A549 (cell line): ENCODE results near the gene ADCY1. TPM values are rescaled to one million over a fixed set of nuclear protein-coding genes. Genes with fewer than 3 reads are reported as not detected.

ENCODE experiments used
- ATAC-seq, 2 experiments: fragments of 200-7000 bp in 1 of 2; fragments of >200 bp in 1 of 2; cut with Nextera tagmentation in 1 of 2; cut with Tn5 transposase in 1 of 2; 3 replicates each; pipeline versions ENCODE4 v1.8.0 to v1.9.1; 2018 to 2020; ENCODE audit warnings: mild to moderate bottlenecking in 1 of 2, moderate library complexity in 1 of 2
- CTCF ChIA-PET: fragments of 300-600 bp; sonication (Branson Sonifier 250); formaldehyde crosslinking; extraction: SDS; loops from one replicate; lab custom pipeline; 2021; ENCODE audit warnings: antibody characterized with exemption, inconsistent platforms; lab: Yijun Ruan, JAX
- POLR2A ChIA-PET: fragments of 350-600 bp; formaldehyde crosslinking; extraction: SDS; loops from one replicate; lab custom pipeline; 2021; ENCODE audit warnings: antibody characterized with exemption, inconsistent platforms; lab: Yijun Ruan, JAX
- DNase-seq, 2 experiments: peaks; one replicate each; pipeline versions ENCODE4 v3.0.0 to v3.0.0-alpha.2; 2011 to 2016; ENCODE audit warnings: low read depth in 1 of 2, low spot score in 1 of 2
- FAIRE-seq: peaks from 2 replicates; lab custom pipeline; 2011; peaks lifted over from hg19 to GRCh38; lab: Jason Lieb, UNC
- H3K27ac ChIP-seq, 2 experiments: fragments of >200 bp; sonication (Bioruptor Twin); formaldehyde crosslinking; 3 replicates each; pipeline ENCODE4 v1.5.1; 2016 to 2017
- H3K4me1 ChIP-seq: fragments of >200 bp; sonication (Bioruptor Twin); formaldehyde crosslinking; 3 replicates; pipeline ENCODE4 v1.6.1; 2016
- H3K4me2 ChIP-seq: fragments of >200 bp; sonication (Bioruptor Twin); formaldehyde crosslinking; 3 replicates; pipeline ENCODE4 v1.6.1; 2016
- H3K4me3 ChIP-seq: fragments of >200 bp; sonication (Bioruptor Twin); formaldehyde crosslinking; 3 replicates; pipeline ENCODE4 v1.5.1; 2016
- H3K9me3 ChIP-seq: fragments of >200 bp; sonication (Bioruptor Twin); formaldehyde crosslinking; 3 replicates; pipeline ENCODE4 v1.6.1; 2016
- BHLHE40 ChIP-seq: IDR thresholded peaks from 2 replicates; pipeline ENCODE4 v1.6.1; 2012; ENCODE audit warnings: low read depth, low read length, inconsistent platforms
- CHD2 ChIP-seq: fragments of 150-350 bp; IDR thresholded peaks from 2 replicates; pipeline ENCODE4 v1.6.1; 2014; ENCODE audit warnings: low read length; ENCODE audit not compliant: partially characterized antibody
- CHD4 ChIP-seq: fragments of 200-600 bp; sonication (generic); IDR thresholded peaks from 2 replicates; pipeline ENCODE4 v1.6.1; 2016; ENCODE audit warnings: antibody characterized with exemption, mild to moderate bottlenecking, borderline replicate concordance
- EHF ChIP-seq: fragments of 250-450 bp; sonication (Bioruptor Pico); IDR thresholded peaks from 2 replicates; pipeline ENCODE4 v1.5.0; 2020; ENCODE audit warnings: mild to moderate bottlenecking
- EHMT2 ChIP-seq: fragments of 200-600 bp; sonication (generic); IDR thresholded peaks from 2 replicates; pipeline ENCODE4 v1.6.1; 2016; ENCODE audit warnings: antibody characterized with exemption, low read depth, mild to moderate bottlenecking, moderate library complexity
- FOSL2 ChIP-seq, 2 experiments: fragments of 450-650 bp in 1 of 2; fragments of >200 bp in 1 of 2; sonication (Bioruptor Twin) in 1 of 2; formaldehyde crosslinking; IDR thresholded peaks; 2 replicates each; pipeline versions ENCODE4 v1.5.0 to v1.6.1; 2016 to 2020; ENCODE audit warnings: mild to moderate bottlenecking in 1 of 2, moderate library complexity in 1 of 2
- HOXA7 ChIP-seq: fragments of 250-450 bp; sonication (Bioruptor Pico); IDR thresholded peaks from 2 replicates; pipeline ENCODE4 v1.5.0; 2020; ENCODE audit warnings: mild to moderate bottlenecking, moderate library complexity
- HOXB13 ChIP-seq: fragments of 250-450 bp; sonication (Bioruptor Pico); IDR thresholded peaks from 2 replicates; pipeline ENCODE4 v1.5.0; 2020; ENCODE audit warnings: low read depth, mild to moderate bottlenecking, moderate library complexity
- HOXB5 ChIP-seq: fragments of 250-450 bp; sonication (Bioruptor Pico); IDR thresholded peaks from 2 replicates; pipeline ENCODE4 v1.5.0; 2020; ENCODE audit warnings: mild to moderate bottlenecking, moderate library complexity
- JUN ChIP-seq, 2 experiments: fragments of >200 bp; sonication (Bioruptor Twin); formaldehyde crosslinking; IDR thresholded peaks; 2 replicates in 1 of 2; 3 replicates in 1 of 2; pipeline ENCODE4 v1.6.1; 2016 to 2017
- KDM1A ChIP-seq: fragments of 200-600 bp; sonication (generic); IDR thresholded peaks from 2 replicates; pipeline ENCODE4 v1.6.1; 2016; ENCODE audit warnings: low read depth, mild to moderate bottlenecking
- KDM5A ChIP-seq: fragments of 200-600 bp; sonication (generic); IDR thresholded peaks from 2 replicates; pipeline ENCODE4 v1.6.1; 2016; ENCODE audit warnings: antibody characterized with exemption, mild to moderate bottlenecking
- MAZ ChIP-seq: fragments of 150-350 bp; IDR thresholded peaks from 2 replicates; pipeline ENCODE4 v1.6.1; 2014; ENCODE audit warnings: antibody characterized with exemption, low read depth, low read length, borderline replicate concordance
- NPAS2 ChIP-seq: fragments of 250-450 bp; sonication (Bioruptor Pico); IDR thresholded peaks from 2 replicates; pipeline ENCODE4 v1.8.0; 2022; ENCODE audit warnings: mild to moderate bottlenecking, moderate library complexity, borderline replicate concordance
- PHF8 ChIP-seq: fragments of 200-600 bp; sonication (generic); IDR thresholded peaks from 2 replicates; pipeline ENCODE4 v1.6.1; 2016; ENCODE audit warnings: low read depth, mild to moderate bottlenecking, antibody characterized with exemption, moderate library complexity, borderline replicate concordance
- POLR2A ChIP-seq: IDR thresholded peaks from 2 replicates; pipeline ENCODE4 v1.6.1; 2012; ENCODE audit warnings: mild to moderate bottlenecking, low read length
- POLR2AphosphoS2 ChIP-seq: conservative IDR thresholded peaks from 2 replicates; pipeline ENCODE4 v1.6.1; 2012; ENCODE audit warnings: low read length, improper control_type of control experiment, inconsistent platforms
- RARB ChIP-seq: fragments of 250-450 bp; sonication (Bioruptor Pico); IDR thresholded peaks from 2 replicates; pipeline ENCODE4 v1.8.0; 2021; ENCODE audit warnings: mild to moderate bottlenecking, moderate library complexity
- RFX5 ChIP-seq: fragments of 450-650 bp; IDR thresholded peaks from 2 replicates; pipeline ENCODE4 v1.7.1; 2014; ENCODE audit warnings: antibody characterized with exemption, mild to moderate bottlenecking, moderate library complexity
- RNF2 ChIP-seq: fragments of 200-600 bp; sonication (generic); IDR thresholded peaks from 2 replicates; pipeline ENCODE4 v1.6.1; 2016; ENCODE audit warnings: low read depth, mild to moderate bottlenecking, antibody characterized with exemption, moderate library complexity, borderline replicate concordance
- SMC3 ChIP-seq: fragments of >200 bp; sonication (Bioruptor Twin); formaldehyde crosslinking; IDR thresholded peaks from 3 replicates; pipeline ENCODE4 v1.6.1; 2018; ENCODE audit warnings: inconsistent platforms
- TFCP2L1 ChIP-seq: fragments of 250-450 bp; sonication (Bioruptor Pico); IDR thresholded peaks from 2 replicates; pipeline ENCODE4 v1.5.0; 2021; ENCODE audit warnings: mild to moderate bottlenecking
- TP53 ChIP-seq: fragments of 250-450 bp; sonication (Bioruptor Pico); IDR thresholded peaks from 2 replicates; pipeline ENCODE4 v1.5.0; 2021; ENCODE audit warnings: mild to moderate bottlenecking, moderate library complexity
- ZFP36 ChIP-seq: fragments of 450-650 bp; IDR thresholded peaks from 2 replicates; pipeline ENCODE4 v1.6.1; 2014; ENCODE audit warnings: borderline replicate concordance; ENCODE audit not compliant: partially characterized antibody
- ZNF302 ChIP-seq: fragments of 250-450 bp; sonication (Bioruptor Pico); IDR thresholded peaks from 2 replicates; pipeline ENCODE4 v1.9.0; 2021; ENCODE audit warnings: inconsistent platforms, mild to moderate bottlenecking, moderate library complexity
- WGBS: methylation state at CpG from one replicate; pipeline ENCODE4 v1.1.6; 2017; ENCODE audit errors: missing lambda C conversion rate; 5-methylcytosine and 5-hydroxymethylcytosine counted together
- polyA plus RNA-seq, 4 experiments: library from polyadenylated mRNA; depleted of rRNA in 3 of 4; stranded (reverse); fragments of >200 nt; fragmentation: RNase III in 1 of 4; extraction: RNeasy Plus Mini Kit Qiagen cat#74134 plus additional on column Dnase treatment in 1 of 4; gene quantifications; 2 replicates in 3 of 4; 3 replicates in 1 of 4; pipeline ENCODE4 v1.2.3, GENCODE V29; 2011 to 2017
- TF ChIP-seq, protein P1 (sequence below): fragments of 200-600 bp; sonication (generic); IDR thresholded peaks from 2 replicates; pipeline ENCODE4 v1.6.1; 2016; ENCODE audit warnings: antibody characterized with exemption, mild to moderate bottlenecking, moderate library complexity
- TF ChIP-seq, protein P2 (sequence below): fragments of >200 bp; sonication (Bioruptor Twin); formaldehyde crosslinking; IDR thresholded peaks from 3 replicates; pipeline ENCODE4 v1.6.1; 2016
- TF ChIP-seq, protein P3 (sequence below): fragments of 250-450 bp; sonication (Bioruptor Pico); IDR thresholded peaks from 2 replicates; pipeline ENCODE4 v1.5.0; 2021; ENCODE audit warnings: mild to moderate bottlenecking, moderate library complexity, borderline replicate concordance
- TF ChIP-seq, protein P4 (sequence below): IDR thresholded peaks from 2 replicates; pipeline ENCODE4 v1.6.1; 2012

ADCY1 gene
- polyA plus RNA-seq, 2 of the 4 experiments (the other 2 are of a cell fraction) = 1.3 to 1.7 TPM

DNA sequence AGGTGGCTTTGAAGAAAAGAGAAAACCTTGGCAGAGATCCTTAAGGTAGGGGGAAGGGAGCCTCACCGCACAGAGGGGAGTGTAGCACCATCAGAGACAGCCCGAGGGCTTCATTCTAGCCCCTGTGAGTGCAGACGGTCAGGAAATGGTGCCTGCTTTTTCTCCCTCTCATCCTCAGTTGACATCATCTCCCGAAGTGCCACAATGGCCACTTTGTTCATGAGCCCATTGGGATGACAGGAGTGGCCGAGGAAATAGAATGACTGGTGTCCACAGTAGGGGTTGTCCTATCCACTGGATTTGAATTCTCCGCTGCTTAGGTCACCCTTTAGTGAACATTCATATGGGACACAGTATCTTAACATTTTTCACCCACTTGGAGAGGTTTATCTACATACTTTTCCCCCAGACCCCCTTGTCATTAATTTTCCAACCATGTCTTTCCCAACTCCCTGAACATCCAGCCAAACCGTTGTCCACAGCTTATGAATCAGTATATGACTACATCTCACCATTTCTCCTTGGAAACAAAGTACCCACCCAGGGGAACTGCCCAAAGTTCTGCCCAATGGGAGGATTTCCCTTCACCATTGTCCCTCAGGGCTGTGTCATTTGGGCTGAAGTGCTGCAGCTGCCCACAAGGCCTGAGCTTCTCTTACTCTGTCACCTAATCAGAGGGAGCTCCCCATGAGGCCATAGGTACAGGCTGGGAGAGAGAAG lies 108.8 kb downstream of the ADCY1 start:
- DNase-seq = no peak
- no peak for ATAC-seq
- no peak overlapping the region for H3K4me3 ChIP-seq
- POLR2A ChIA-PET = no interaction called here
- no peak overlapping the region for H3K27ac ChIP-seq
- no peak for FAIRE-seq
- H3K4me1 ChIP-seq = no peaks in the 10 kb centered on the region
- H3K9me3 ChIP-seq = no peaks in the 10 kb centered on the region
- WGBS = 67% methylated on average over 7 of the region's 7 CpGs
- TF ChIP-seq POLR2A (no peak), HOXA7 (CRISPR knock-in tag) (no peak), SMC3 (no peak), CHD4 (no peak), CHD2 (no peak), BHLHE40 (no peak), RFX5 (no peak), RARB (CRISPR knock-in tag) (no peak), HOXB13 (CRISPR knock-in tag) (no peak), KDM5A (no peak), TP53 (CRISPR knock-in tag) (no peak), POLR2AphosphoS2 (no peak), KDM1A (no peak), NPAS2 (CRISPR knock-in tag) (no peak), TFCP2L1 (CRISPR knock-in tag) (no peak), MAZ (no peak)
- TF ChIP-seq, protein P1, sequence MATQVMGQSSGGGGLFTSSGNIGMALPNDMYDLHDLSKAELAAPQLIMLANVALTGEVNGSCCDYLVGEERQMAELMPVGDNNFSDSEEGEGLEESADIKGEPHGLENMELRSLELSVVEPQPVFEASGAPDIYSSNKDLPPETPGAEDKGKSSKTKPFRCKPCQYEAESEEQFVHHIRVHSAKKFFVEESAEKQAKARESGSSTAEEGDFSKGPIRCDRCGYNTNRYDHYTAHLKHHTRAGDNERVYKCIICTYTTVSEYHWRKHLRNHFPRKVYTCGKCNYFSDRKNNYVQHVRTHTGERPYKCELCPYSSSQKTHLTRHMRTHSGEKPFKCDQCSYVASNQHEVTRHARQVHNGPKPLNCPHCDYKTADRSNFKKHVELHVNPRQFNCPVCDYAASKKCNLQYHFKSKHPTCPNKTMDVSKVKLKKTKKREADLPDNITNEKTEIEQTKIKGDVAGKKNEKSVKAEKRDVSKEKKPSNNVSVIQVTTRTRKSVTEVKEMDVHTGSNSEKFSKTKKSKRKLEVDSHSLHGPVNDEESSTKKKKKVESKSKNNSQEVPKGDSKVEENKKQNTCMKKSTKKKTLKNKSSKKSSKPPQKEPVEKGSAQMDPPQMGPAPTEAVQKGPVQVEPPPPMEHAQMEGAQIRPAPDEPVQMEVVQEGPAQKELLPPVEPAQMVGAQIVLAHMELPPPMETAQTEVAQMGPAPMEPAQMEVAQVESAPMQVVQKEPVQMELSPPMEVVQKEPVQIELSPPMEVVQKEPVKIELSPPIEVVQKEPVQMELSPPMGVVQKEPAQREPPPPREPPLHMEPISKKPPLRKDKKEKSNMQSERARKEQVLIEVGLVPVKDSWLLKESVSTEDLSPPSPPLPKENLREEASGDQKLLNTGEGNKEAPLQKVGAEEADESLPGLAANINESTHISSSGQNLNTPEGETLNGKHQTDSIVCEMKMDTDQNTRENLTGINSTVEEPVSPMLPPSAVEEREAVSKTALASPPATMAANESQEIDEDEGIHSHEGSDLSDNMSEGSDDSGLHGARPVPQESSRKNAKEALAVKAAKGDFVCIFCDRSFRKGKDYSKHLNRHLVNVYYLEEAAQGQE = no peak
- TF ChIP-seq, protein P2, sequence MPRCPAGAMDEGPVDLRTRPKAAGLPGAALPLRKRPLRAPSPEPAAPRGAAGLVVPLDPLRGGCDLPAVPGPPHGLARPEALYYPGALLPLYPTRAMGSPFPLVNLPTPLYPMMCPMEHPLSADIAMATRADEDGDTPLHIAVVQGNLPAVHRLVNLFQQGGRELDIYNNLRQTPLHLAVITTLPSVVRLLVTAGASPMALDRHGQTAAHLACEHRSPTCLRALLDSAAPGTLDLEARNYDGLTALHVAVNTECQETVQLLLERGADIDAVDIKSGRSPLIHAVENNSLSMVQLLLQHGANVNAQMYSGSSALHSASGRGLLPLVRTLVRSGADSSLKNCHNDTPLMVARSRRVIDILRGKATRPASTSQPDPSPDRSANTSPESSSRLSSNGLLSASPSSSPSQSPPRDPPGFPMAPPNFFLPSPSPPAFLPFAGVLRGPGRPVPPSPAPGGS = no peak
- no peak overlapping the region for H3K4me2 ChIP-seq
- CTCF ChIA-PET = interaction anchor here (0.9 to 1.2 kb wide), 3 partner anchors 9 to 27 kb away, joined by 3 read pairs; no protein-coding TSS in a partner anchor

DNA sequence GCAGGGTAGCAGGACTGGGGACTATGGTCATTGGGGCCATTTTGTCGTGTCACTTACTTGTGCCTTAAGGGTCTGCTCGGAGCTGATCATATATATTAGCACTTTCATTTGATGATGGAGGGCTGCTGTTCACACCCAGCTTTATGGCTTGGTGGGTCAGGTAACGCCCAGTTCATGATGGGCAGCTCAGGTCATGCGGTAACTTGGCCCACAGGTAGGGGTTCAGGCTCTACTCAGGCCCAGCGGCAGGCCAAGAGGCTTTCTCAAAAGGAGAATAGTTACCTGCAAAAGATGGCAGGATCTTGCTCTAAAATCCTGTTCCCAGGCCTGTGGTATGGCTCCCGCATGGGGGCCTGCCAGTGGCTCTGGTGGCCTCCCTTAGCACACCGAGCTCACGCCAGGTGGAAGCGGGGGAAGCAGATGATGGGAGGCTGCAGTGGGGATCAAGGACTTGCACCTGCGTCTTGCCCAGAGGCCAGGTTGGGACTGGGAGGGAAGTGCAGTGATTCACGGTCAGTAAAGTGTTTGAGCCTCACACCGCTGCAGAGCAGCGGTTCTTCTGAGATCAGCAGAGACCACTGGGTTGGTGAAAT lies 109.5 kb downstream of the ADCY1 start:
- Histone ChIP-seq H3K4me3 (no peak overlapping the region), H3K27ac (no peak overlapping the region), H3K9me3 (no peaks in the 10 kb centered on the region), H3K4me2 (no peak overlapping the region), H3K4me1 (no peaks in the 10 kb centered on the region)
- no peak for DNase-seq
- ATAC-seq = no peak
- FAIRE-seq = no peak
- 75% methylated on average over 13 of the region's 13 CpGs for WGBS
- POLR2A ChIA-PET = no interaction called here
- CTCF ChIA-PET = interaction anchor here (0.9 to 1.2 kb wide), 3 partner anchors 8 to 28 kb away, joined by 3 read pairs; no protein-coding TSS in a partner anchor
- TF ChIP-seq HOXB5 (CRISPR knock-in tag) = no peak
- TF ChIP-seq EHMT2 = no peak
- TF ChIP-seq, protein P3, sequence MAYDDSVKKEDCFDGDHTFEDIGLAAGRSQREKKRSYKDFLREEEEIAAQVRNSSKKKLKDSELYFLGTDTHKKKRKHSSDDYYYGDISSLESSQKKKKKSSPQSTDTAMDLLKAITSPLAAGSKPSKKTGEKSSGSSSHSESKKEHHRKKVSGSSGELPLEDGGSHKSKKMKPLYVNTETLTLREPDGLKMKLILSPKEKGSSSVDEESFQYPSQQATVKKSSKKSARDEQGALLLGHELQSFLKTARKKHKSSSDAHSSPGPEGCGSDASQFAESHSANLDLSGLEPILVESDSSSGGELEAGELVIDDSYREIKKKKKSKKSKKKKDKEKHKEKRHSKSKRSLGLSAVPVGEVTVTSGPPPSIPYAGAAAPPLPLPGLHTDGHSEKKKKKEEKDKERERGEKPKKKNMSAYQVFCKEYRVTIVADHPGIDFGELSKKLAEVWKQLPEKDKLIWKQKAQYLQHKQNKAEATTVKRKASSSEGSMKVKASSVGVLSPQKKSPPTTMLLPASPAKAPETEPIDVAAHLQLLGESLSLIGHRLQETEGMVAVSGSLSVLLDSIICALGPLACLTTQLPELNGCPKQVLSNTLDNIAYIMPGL = no peak
- TF ChIP-seq PHF8 = no peak
- TF ChIP-seq, protein P2 = no peak
- TF ChIP-seq KDM5A = no peak
- TF ChIP-seq, protein P4, sequence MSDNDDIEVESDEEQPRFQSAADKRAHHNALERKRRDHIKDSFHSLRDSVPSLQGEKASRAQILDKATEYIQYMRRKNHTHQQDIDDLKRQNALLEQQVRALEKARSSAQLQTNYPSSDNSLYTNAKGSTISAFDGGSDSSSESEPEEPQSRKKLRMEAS = no peak
- TF ChIP-seq RARB (CRISPR knock-in tag) = no peak
- TF ChIP-seq ZFP36 = no peak
- no peak for TF ChIP-seq EHF (CRISPR knock-in tag)
- no peak for TF ChIP-seq RNF2
- no peak for TF ChIP-seq ZNF302
- no peak for TF ChIP-seq FOSL2 (IDR thresholded peaks at IDR 0.05)
- TF ChIP-seq FOSL2 (CRISPR knock-in tag; IDR thresholded peaks at IDR 0.05) = no peak
- no peak for TF ChIP-seq JUN (IDR thresholded peaks at IDR 0.05)
